Measurements from ENCODE around the gene OR5AK2. TPM values are rescaled to one million over a fixed set of nuclear protein-coding genes. Genes with fewer than 3 reads are reported as not detected.

Gene OR5AK2
- polyA plus RNA-seq, 1 donor (not counting 4 experiments of a cell fraction or from before 2014, with no cell fraction given): not detected

GRCh38 chr11:56968524-56968923 lies 20.2 kb upstream of the OR5AK2 start:
- DNase-seq (ENCODE audit: low read depth, low spot score) (no peak), FAIRE-seq (no peak)
- Histone ChIP-seq H3K9me1 (ENCODE audit: control insufficient read depth, extremely low read depth, insufficient read depth, low read length) (no peaks in the 10 kb centered on the region), H3K4me1 (ENCODE audit: control insufficient read depth, extremely low read depth, insufficient read depth, low read length) (peaks cover 3% of the 10 kb centered on the region), H3K4me2 (ENCODE audit: control insufficient read depth, extremely low read depth, insufficient read depth, low read depth, low read length) (no peak overlapping the region), H3K4me3 (ENCODE audit: control insufficient read depth in 2 of 3, extremely low read depth in 1 of 3, insufficient read depth in 2 of 3, low read depth in 1 of 3, low read length in 3 of 3) (no peak overlapping the region), H3K9me3 (ENCODE audit: control insufficient read depth, low read depth, low read length) (no peaks in the 10 kb centered on the region), H3K9ac (ENCODE audit: control insufficient read depth, extremely low read depth, insufficient read depth, low read length) (no peak overlapping the region), H3K27ac (ENCODE audit: control insufficient read depth, insufficient read depth, low read length) (no peak overlapping the region), H3K36me3 (ENCODE audit: control insufficient read depth in 2 of 2, extremely low read depth in 1 of 2, insufficient read depth in 2 of 2, low read length in 2 of 2) (no peaks in the 10 kb centered on the region), H2AFZ (ENCODE audit: control insufficient read depth, low read length) (peak overlapping the region; percentile 47), H4K20me1 (ENCODE audit: control insufficient read depth, extremely low read depth, insufficient read depth, low read length) (no peaks in the 10 kb centered on the region), H3K79me2 (ENCODE audit: control insufficient read depth, insufficient read depth, low read length) (no peaks in the 10 kb centered on the region), H3K27me3 (ENCODE audit: control insufficient read depth, extremely low read depth, insufficient read depth, low read length) (no peaks in the 10 kb centered on the region)
- dilution Hi-C loops (cut with MboI; ENCODE audit: extremely low pct_ligation_motif_present, low sequenced_read_pairs): no loop called here
- no peak for TF ChIP-seq CTCF (optimal IDR thresholded peaks at IDR 0.05 in 1 of 3, IDR thresholded peaks at IDR 0.05 in 1 of 3, conservative IDR thresholded peaks at IDR 0.05 in 1 of 3; ENCODE audit: extremely low read depth in 1 of 3, insufficient read depth in 2 of 3, low read length in 3 of 3)
- TF ChIP-seq EZH2 (IDR thresholded peaks at IDR 0.05; ENCODE audit: low read length): no peak

GRCh38 chr11:56977314-56977713 lies 11.4 kb upstream of the OR5AK2 start:
- FAIRE-seq (no peak), DNase-seq (ENCODE audit: low read depth, low spot score) (no peak)
- no peak overlapping the region for H3K9ac ChIP-seq (ENCODE audit: control insufficient read depth, extremely low read depth, insufficient read depth, low read length)
- H3K27ac ChIP-seq (ENCODE audit: control insufficient read depth, insufficient read depth, low read length): no peak overlapping the region
- no peaks in the 10 kb centered on the region for H3K9me3 ChIP-seq (ENCODE audit: control insufficient read depth, low read depth, low read length)
- dilution Hi-C loops (cut with MboI; ENCODE audit: extremely low pct_ligation_motif_present, low sequenced_read_pairs): no loop called here
- H3K27me3 ChIP-seq (ENCODE audit: control insufficient read depth, extremely low read depth, insufficient read depth, low read length): no peaks in the 10 kb centered on the region
- TF ChIP-seq EZH2 (IDR thresholded peaks at IDR 0.05; ENCODE audit: low read length): no peak
- H4K20me1 ChIP-seq (ENCODE audit: control insufficient read depth, extremely low read depth, insufficient read depth, low read length): no peaks in the 10 kb centered on the region
- no peaks in the 10 kb centered on the region for H3K9me1 ChIP-seq (ENCODE audit: control insufficient read depth, extremely low read depth, insufficient read depth, low read length)
- H3K4me3 ChIP-seq (ENCODE audit: control insufficient read depth in 2 of 3, extremely low read depth in 1 of 3, insufficient read depth in 2 of 3, low read depth in 1 of 3, low read length in 3 of 3): no peak overlapping the region
- H3K36me3 ChIP-seq (ENCODE audit: control insufficient read depth in 2 of 2, extremely low read depth in 1 of 2, insufficient read depth in 2 of 2, low read length in 2 of 2): no peaks in the 10 kb centered on the region
- H3K4me1 ChIP-seq (ENCODE audit: control insufficient read depth, extremely low read depth, insufficient read depth, low read length): peaks cover 3% of the 10 kb centered on the region
- no peak overlapping the region for H3K4me2 ChIP-seq (ENCODE audit: control insufficient read depth, extremely low read depth, insufficient read depth, low read depth, low read length)
- H2AFZ ChIP-seq (ENCODE audit: control insufficient read depth, low read length): no peak overlapping the region
- no peaks in the 10 kb centered on the region for H3K79me2 ChIP-seq (ENCODE audit: control insufficient read depth, insufficient read depth, low read length)

GRCh38 chr11:56990702-56991101 lies 2.0 kb downstream of the OR5AK2 start:
- no peak for DNase-seq (ENCODE audit: low read depth, low spot score)
- no peak for TF ChIP-seq EZH2 (IDR thresholded peaks at IDR 0.05; ENCODE audit: low read length)
- no peak for TF ChIP-seq CTCF (optimal IDR thresholded peaks at IDR 0.05 in 1 of 3, IDR thresholded peaks at IDR 0.05 in 1 of 3, conservative IDR thresholded peaks at IDR 0.05 in 1 of 3; ENCODE audit: extremely low read depth in 1 of 3, insufficient read depth in 2 of 3, low read length in 3 of 3)

More at GRCh38 chr11:56990702-56991101, 2.0 kb downstream of the OR5AK2 start:
- Histone ChIP-seq H4K20me1 (ENCODE audit: control insufficient read depth, extremely low read depth, insufficient read depth, low read length) (no peaks in the 10 kb centered on the region), H3K27me3 (ENCODE audit: control insufficient read depth, extremely low read depth, insufficient read depth, low read length) (no peaks in the 10 kb centered on the region), H3K9ac (ENCODE audit: control insufficient read depth, extremely low read depth, insufficient read depth, low read length) (no peak overlapping the region), H2AFZ (ENCODE audit: control insufficient read depth, low read length) (no peak overlapping the region), H3K27ac (ENCODE audit: control insufficient read depth, insufficient read depth, low read length) (no peak overlapping the region), H3K4me1 (ENCODE audit: control insufficient read depth, extremely low read depth, insufficient read depth, low read length) (no peaks in the 10 kb centered on the region), H3K4me2 (ENCODE audit: control insufficient read depth, extremely low read depth, insufficient read depth, low read depth, low read length) (no peak overlapping the region), H3K4me3 (ENCODE audit: control insufficient read depth in 2 of 3, extremely low read depth in 1 of 3, insufficient read depth in 2 of 3, low read depth in 1 of 3, low read length in 3 of 3) (no peak overlapping the region), H3K36me3 (ENCODE audit: control insufficient read depth in 2 of 2, extremely low read depth in 1 of 2, insufficient read depth in 2 of 2, low read length in 2 of 2) (no peaks in the 10 kb centered on the region), H3K79me2 (ENCODE audit: control insufficient read depth, insufficient read depth, low read length) (no peaks in the 10 kb centered on the region), H3K9me1 (ENCODE audit: control insufficient read depth, extremely low read depth, insufficient read depth, low read length) (no peaks in the 10 kb centered on the region), H3K9me3 (ENCODE audit: control insufficient read depth, low read depth, low read length) (peaks cover 3% of the 10 kb centered on the region)
- dilution Hi-C loops (cut with MboI; ENCODE audit: extremely low pct_ligation_motif_present, low sequenced_read_pairs): no loop called here
- FAIRE-seq: no peak

All from keratinocyte (primary cell).